ENCODE measurements around the gene CTNNBL1.

DNA sequence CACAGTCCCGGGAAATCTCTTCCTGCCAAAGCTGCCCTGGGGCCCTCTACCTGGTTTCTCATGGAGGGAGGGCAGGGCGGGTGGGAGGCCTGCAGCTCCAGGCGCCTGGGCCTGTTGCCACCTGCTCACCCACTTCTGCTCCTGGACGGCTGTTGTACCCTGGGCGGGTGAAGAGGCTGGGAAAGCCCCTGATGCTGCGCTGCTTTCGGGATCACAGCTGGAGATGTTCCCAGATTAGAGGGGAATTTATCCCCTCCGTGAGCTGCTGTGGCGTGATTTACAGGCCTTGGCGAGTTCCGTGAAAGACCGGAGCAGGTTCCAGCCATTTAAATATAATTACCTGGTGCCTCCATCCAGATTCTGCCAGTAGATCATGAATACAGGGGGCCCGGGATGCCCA is 196.8 kb downstream of the CTNNBL1 start:
- TF ChIP-seq, protein P1, sequence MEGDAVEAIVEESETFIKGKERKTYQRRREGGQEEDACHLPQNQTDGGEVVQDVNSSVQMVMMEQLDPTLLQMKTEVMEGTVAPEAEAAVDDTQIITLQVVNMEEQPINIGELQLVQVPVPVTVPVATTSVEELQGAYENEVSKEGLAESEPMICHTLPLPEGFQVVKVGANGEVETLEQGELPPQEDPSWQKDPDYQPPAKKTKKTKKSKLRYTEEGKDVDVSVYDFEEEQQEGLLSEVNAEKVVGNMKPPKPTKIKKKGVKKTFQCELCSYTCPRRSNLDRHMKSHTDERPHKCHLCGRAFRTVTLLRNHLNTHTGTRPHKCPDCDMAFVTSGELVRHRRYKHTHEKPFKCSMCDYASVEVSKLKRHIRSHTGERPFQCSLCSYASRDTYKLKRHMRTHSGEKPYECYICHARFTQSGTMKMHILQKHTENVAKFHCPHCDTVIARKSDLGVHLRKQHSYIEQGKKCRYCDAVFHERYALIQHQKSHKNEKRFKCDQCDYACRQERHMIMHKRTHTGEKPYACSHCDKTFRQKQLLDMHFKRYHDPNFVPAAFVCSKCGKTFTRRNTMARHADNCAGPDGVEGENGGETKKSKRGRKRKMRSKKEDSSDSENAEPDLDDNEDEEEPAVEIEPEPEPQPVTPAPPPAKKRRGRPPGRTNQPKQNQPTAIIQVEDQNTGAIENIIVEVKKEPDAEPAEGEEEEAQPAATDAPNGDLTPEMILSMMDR (IDR thresholded peaks at IDR 0.05), result no peak
- TF ChIP-seq, protein P2, sequence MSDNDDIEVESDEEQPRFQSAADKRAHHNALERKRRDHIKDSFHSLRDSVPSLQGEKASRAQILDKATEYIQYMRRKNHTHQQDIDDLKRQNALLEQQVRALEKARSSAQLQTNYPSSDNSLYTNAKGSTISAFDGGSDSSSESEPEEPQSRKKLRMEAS (IDR thresholded peaks at IDR 0.05; ENCODE audit: low read depth), result no peak
- TF ChIP-seq, protein P3, sequence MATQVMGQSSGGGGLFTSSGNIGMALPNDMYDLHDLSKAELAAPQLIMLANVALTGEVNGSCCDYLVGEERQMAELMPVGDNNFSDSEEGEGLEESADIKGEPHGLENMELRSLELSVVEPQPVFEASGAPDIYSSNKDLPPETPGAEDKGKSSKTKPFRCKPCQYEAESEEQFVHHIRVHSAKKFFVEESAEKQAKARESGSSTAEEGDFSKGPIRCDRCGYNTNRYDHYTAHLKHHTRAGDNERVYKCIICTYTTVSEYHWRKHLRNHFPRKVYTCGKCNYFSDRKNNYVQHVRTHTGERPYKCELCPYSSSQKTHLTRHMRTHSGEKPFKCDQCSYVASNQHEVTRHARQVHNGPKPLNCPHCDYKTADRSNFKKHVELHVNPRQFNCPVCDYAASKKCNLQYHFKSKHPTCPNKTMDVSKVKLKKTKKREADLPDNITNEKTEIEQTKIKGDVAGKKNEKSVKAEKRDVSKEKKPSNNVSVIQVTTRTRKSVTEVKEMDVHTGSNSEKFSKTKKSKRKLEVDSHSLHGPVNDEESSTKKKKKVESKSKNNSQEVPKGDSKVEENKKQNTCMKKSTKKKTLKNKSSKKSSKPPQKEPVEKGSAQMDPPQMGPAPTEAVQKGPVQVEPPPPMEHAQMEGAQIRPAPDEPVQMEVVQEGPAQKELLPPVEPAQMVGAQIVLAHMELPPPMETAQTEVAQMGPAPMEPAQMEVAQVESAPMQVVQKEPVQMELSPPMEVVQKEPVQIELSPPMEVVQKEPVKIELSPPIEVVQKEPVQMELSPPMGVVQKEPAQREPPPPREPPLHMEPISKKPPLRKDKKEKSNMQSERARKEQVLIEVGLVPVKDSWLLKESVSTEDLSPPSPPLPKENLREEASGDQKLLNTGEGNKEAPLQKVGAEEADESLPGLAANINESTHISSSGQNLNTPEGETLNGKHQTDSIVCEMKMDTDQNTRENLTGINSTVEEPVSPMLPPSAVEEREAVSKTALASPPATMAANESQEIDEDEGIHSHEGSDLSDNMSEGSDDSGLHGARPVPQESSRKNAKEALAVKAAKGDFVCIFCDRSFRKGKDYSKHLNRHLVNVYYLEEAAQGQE (IDR thresholded peaks at IDR 0.05; ENCODE audit: low read depth, low read length), result no peak
- TF ChIP-seq EP300 (IDR thresholded peaks at IDR 0.05; ENCODE audit: borderline replicate concordance in 1 of 2, low read depth in 1 of 2, low read length in 1 of 2) (no peak), SMC3 (IDR thresholded peaks at IDR 0.05; ENCODE audit: low read depth, low read length) (no peak), GABPA (IDR thresholded peaks at IDR 0.05; ENCODE audit: low read depth) (no peak), YY1 (IDR thresholded peaks at IDR 0.05; ENCODE audit: low read depth) (no peak), CHD2 (IDR thresholded peaks at IDR 0.05; ENCODE audit: low read length, partially characterized antibody) (no peak), POLR2AphosphoS5 (IDR thresholded peaks at IDR 0.05; ENCODE audit: low read depth, low read length) (no peak)
- TF ChIP-seq, protein P4, sequence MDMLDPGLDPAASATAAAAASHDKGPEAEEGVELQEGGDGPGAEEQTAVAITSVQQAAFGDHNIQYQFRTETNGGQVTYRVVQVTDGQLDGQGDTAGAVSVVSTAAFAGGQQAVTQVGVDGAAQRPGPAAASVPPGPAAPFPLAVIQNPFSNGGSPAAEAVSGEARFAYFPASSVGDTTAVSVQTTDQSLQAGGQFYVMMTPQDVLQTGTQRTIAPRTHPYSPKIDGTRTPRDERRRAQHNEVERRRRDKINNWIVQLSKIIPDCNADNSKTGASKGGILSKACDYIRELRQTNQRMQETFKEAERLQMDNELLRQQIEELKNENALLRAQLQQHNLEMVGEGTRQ (IDR thresholded peaks at IDR 0.05; ENCODE audit: borderline replicate concordance, low read depth, low read length), result no peak

Data from SK-N-SH (cell line).